Nephron progenitor cell (in vitro differentiated cells): ENCODE data around the gene KISS1R.
"Not testable (repeated sequence)": the region's sequence is repeated elsewhere in the genome, so short reads cannot be mapped to it uniquely, and the experiment has no call there.

Experiments used
- DNase-seq: peaks from one replicate; pipeline ENCODE4 v3.0.0; 2021
- H3K27ac Mint-ChIP-seq: 2 replicates; pipeline ENCODE4 v1.8.0; 2021; ENCODE audit warnings: mild to moderate bottlenecking, moderate library complexity, mixed read lengths
- H3K27me3 Mint-ChIP-seq: 2 replicates; pipeline ENCODE4 v1.8.0; 2021; ENCODE audit warnings: mild to moderate bottlenecking, low read depth, mixed read lengths; ENCODE audit not compliant: poor library complexity
- H3K36me3 Mint-ChIP-seq: 2 replicates; pipeline ENCODE4 v1.8.0; 2021; ENCODE audit warnings: low read depth, mixed read lengths
- H3K4me1 Mint-ChIP-seq: 2 replicates; pipeline ENCODE4 v1.8.0; 2021; ENCODE audit warnings: mixed read lengths
- H3K4me3 Mint-ChIP-seq: 2 replicates; pipeline ENCODE4 v1.8.0; 2021; ENCODE audit warnings: mild to moderate bottlenecking, moderate library complexity, mixed read lengths
- H3K9me3 Mint-ChIP-seq: 2 replicates; pipeline ENCODE4 v1.8.0; 2021; ENCODE audit warnings: mild to moderate bottlenecking, moderate library complexity, mixed read lengths
- CTCF ChIP-seq: fragments of 200-600 bp; sonication (generic); IDR thresholded peaks from 2 replicates; pipeline ENCODE4 v1.5.0; 2021; ENCODE audit warnings: antibody characterized with exemption

The KISS1R gene

DNA sequence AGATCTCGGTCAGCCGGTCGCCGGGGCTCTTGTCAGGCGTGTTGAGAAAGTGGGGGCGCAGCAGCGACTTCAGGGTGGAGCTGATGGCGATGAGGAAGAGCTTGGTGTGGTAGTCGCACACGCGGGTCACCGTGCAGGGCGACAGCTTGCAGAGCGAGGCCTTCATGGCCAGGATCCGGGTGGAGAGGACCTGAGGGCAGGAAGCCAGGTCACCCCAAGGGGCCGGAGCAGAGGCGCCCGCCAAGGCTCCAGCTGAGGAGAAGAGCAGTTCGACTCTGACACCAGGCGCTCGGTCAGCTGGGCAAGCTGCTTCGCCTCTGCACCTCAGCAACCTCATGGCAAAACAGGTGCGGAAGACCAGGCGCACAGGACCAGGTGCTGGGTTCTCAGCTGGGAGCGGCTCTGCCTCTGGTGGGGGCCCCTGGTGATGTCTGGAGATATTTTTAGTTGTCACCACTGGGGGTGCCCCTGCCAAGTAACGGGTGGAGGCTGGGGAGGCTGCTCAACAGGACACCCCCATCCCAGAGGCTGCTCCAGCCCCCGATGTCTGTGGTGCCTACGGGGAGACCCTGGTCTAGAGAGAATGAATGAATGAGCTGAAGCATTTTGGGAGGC is 41.8 kb upstream of the KISS1R start:
- Mint-ChIP-seq H3K4me3 (no peak overlapping the region), H3K36me3 (peaks cover 21% of the 10 kb centered on the region), H3K27ac (no peak overlapping the region), H3K9me3 (no peaks in the 10 kb centered on the region), H3K4me1 (no peaks in the 10 kb centered on the region), H3K27me3 (no peaks in the 10 kb centered on the region)
- no peak for TF ChIP-seq CTCF
- DNase-seq = no peak

DNA sequence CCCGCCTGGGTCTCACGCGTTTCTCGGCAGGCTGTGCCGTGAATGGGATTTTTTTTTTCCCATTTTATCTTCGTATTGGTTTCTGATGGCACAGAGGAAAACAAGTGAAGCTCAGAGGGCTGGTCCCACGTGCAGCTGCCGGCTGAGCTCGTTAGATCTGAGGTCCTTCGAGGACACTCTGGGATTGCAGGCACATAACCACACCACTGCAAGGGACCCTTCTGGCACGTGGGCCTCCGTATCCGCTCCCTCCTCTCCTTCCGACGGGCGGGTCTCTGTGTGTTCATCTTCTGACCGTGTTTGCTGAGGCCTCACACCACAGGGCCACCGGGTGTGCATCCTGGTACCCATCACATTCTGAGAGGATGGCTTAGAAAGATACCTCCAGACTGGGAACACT is 41.0 kb upstream of the KISS1R start:
- Mint-ChIP-seq H3K27me3 (no peaks in the 10 kb centered on the region), H3K4me3 (no peak overlapping the region), H3K36me3 (peaks cover 27% of the 10 kb centered on the region), H3K9me3 (no peaks in the 10 kb centered on the region), H3K27ac (no peak overlapping the region), H3K4me1 (no peaks in the 10 kb centered on the region)
- no peak for TF ChIP-seq CTCF
- no peak for DNase-seq

- no peak for TF ChIP-seq CTCF
- no peaks in the 10 kb centered on the region for H3K4me1 Mint-ChIP-seq
- H3K27me3 Mint-ChIP-seq = no peaks in the 10 kb centered on the region
- no peak for DNase-seq
- H3K27ac Mint-ChIP-seq = no peak overlapping the region
- no peak overlapping the region for H3K4me3 Mint-ChIP-seq
- peaks cover 30% of the 10 kb centered on the region for H3K36me3 Mint-ChIP-seq
- no peaks in the 10 kb centered on the region for H3K9me3 Mint-ChIP-seq
Measured at GRCh38 chr19:876780-877314, 40.3 kb upstream of the KISS1R start.

DNA sequence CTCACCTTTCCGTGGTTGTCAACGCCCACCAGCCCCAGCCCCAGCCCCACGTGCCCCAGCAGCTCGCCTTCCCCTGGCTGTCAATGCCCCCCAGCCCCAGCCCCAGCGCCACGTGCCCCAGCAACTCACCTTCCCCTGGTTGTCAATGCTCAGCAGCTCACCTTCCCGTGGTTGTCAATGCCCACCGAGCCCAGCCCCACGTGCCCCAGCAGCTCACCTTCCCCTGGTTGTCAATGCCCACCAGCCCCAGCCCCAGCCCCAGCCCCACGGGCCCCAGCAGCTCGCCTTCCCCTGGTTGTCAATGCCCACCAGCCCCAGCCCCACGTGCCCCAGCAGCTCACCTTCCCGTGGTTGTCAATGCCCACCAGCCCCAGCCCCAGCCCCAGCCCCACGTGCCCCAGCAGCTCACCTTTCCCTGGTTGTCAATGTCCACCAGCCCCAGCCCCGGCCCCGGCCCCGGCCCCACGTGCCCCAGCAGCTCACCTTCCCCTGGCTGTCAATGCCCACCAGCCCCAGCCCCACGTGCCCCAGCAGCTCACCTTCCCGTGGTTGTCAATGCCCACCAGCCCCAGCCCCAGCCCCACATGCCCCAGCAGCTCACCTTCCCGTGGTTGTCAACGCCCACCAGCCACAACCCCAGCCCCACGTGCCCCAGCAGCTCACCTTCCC is 39.0 kb upstream of the KISS1R start:
- not testable (repeated sequence) for H3K27me3 Mint-ChIP-seq, H3K9me3 Mint-ChIP-seq, DNase-seq, H3K27ac Mint-ChIP-seq, H3K4me1 Mint-ChIP-seq, H3K4me3 Mint-ChIP-seq
- H3K36me3 Mint-ChIP-seq = peaks cover 39% of the 10 kb centered on the region

DNA sequence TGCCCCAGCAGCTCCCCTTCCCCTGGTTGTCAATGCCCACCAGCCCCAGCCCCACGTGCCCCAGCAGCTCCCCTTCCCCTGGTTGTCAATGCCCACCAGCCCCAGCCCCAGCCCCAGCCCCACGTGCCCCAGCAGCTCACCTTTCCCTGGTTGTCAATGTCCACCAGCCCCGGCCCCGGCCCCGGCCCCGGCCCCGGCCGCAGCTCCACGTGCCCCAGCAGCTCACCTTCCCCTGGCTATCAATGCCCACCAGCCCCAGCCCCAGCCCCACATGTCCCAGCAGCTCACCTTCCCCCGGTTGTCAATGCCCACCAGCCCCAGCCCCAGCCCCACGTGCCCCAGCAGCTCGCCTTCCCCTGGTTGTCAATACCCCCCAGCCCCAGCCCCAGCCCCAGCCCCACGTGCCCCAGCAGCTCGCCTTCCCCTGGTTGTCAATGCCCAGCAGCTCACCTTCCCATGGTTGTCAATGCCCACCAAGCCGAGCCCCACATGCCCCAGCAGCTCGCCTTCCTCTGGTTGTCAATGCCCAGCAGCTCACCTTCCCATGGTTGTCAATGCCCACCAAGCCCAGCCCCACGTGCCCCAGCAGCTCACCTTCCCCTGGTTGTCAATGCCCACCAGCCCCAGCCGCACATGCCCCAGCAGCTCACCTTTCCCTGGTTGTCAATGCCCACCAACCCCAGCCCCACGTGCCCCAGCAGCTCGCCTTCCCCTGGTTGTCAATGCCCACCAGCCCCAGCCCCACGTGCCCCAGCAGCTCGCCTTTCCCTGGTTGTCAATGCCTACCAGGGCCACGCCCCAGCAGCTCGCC is 38.2 kb upstream of the KISS1R start:
- not testable (repeated sequence) for H3K4me3 Mint-ChIP-seq, H3K27me3 Mint-ChIP-seq, DNase-seq, H3K4me1 Mint-ChIP-seq, H3K9me3 Mint-ChIP-seq, H3K27ac Mint-ChIP-seq
- H3K36me3 Mint-ChIP-seq = peaks cover 39% of the 10 kb centered on the region

- Mint-ChIP-seq H3K9me3 (no peaks in the 10 kb centered on the region), H3K4me1 (no peaks in the 10 kb centered on the region), H3K4me3 (no peak overlapping the region), H3K27me3 (no peaks in the 10 kb centered on the region), H3K36me3 (peaks cover 39% of the 10 kb centered on the region), H3K27ac (no peak overlapping the region)
- no peak for TF ChIP-seq CTCF
- no peak for DNase-seq
Measured at GRCh38 chr19:879711-880438, 37.3 kb upstream of the KISS1R start.
